GM15510 (cell line): ENCODE results near the gene STRIP1.

ENCODE experiments used
- POLR2A ChIP-seq: IDR thresholded peaks from 3 replicates; pipeline ENCODE4 v1.6.1; 2011; ENCODE audit warnings: borderline replicate concordance; ENCODE audit not compliant: insufficient read length; ENCODE audit errors: extremely low read depth

Gene STRIP1

GRCh38 chr1:110091381-110091780, 57.0 kb downstream of the STRIP1 start:
- TF ChIP-seq POLR2A = no peak

- TF ChIP-seq POLR2A = no peak
These were observed 57.4 kb downstream of the STRIP1 start for GRCh38 chr1:110091791-110092190.

GRCh38 chr1:110092991-110093390, 58.6 kb downstream of the STRIP1 start:
- no peak for TF ChIP-seq POLR2A

GRCh38 chr1:110094931-110095654, 60.7 kb downstream of the STRIP1 start:
- no peak for TF ChIP-seq POLR2A

- no peak for TF ChIP-seq POLR2A
These were observed 63.2 kb downstream of the STRIP1 start for GRCh38 chr1:110097507-110098221.

- no peak for TF ChIP-seq POLR2A
These were observed 64.0 kb downstream of the STRIP1 start for GRCh38 chr1:110098222-110099026.

GRCh38 chr1:110100335-110100734, 65.9 kb downstream of the STRIP1 start:
- TF ChIP-seq POLR2A = no peak

- no peak for TF ChIP-seq POLR2A
These were observed 67.7 kb downstream of the STRIP1 start for GRCh38 chr1:110102081-110102480.
